HepG2 (cell line): Measurements from ENCODE around the gene SLC1A2. TPM values are rescaled to one million over a fixed set of nuclear protein-coding genes. Genes with fewer than 3 reads are reported as not detected.

Source experiments
- ATAC-seq: fragments of 200-7000 bp; cut with Tn5 transposase; 3 replicates; pipeline ENCODE4 v1.9.1; 2020; ENCODE audit warnings: mild to moderate bottlenecking, moderate library complexity
- BruUV-seq: library from RNA; stranded (reverse); fragments of 400-500 nt; replicated peaks from 2 replicates; lab custom pipeline; 2021; lab: Mats Ljungman, UMichigan
- CTCF ChIA-PET: fragments of 300-600 bp; formaldehyde crosslinking; extraction: SDS; loops from one replicate; lab custom pipeline; 2021; ENCODE audit warnings: low total read pairs, inconsistent platforms, low intra/inter-chr PET ratio; lab: Yijun Ruan, JAX
- POLR2A ChIA-PET: fragments of 350-600 bp; sonication (Branson Sonifier 250); formaldehyde crosslinking; loops from one replicate; lab custom pipeline; 2020; ENCODE audit warnings: antibody characterized with exemption, inconsistent platforms; lab: Yijun Ruan, JAX
- DNase-seq: peaks from one replicate; pipeline ENCODE4 v3.0.0-alpha.2; 2015; ENCODE audit warnings: low spot score
- FAIRE-seq: peaks from 3 replicates; lab custom pipeline; 2011; peaks lifted over from hg19 to GRCh38; lab: Jason Lieb, UNC
- H2AFZ ChIP-seq: one replicate; pipeline ENCODE4 v1.6.1; 2011; ENCODE audit warnings: low read length, inconsistent platforms
- H3K27ac ChIP-seq: fragments of 300-600 bp; 3 replicates; pipeline ENCODE4 v1.8.0; 2011; ENCODE audit warnings: mixed run types, mild to moderate bottlenecking, mixed read lengths, low read length, inconsistent platforms; ENCODE audit not compliant: insufficient read depth; ENCODE audit errors: extremely low read length
- H3K27me3 ChIP-seq, 2 experiments: fragments of 200-600 bp in 1 of 2; 2 replicates in 1 of 2; 3 replicates in 1 of 2; pipeline versions ENCODE4 v1.6.0 to v1.8.0; 2011; ENCODE audit warnings: low read length in 2 of 2, mild to moderate bottlenecking in 2 of 2, moderate library complexity in 2 of 2, inconsistent platforms in 1 of 2; ENCODE audit not compliant: insufficient read depth in 2 of 2, control insufficient read depth in 1 of 2
- H3K36me3 ChIP-seq, 2 experiments: fragments of 200-600 bp in 1 of 2; replicated peaks in 1 of 2; 2 replicates in 1 of 2; 3 replicates in 1 of 2; pipeline versions ENCODE4 v1.5.1 to v1.8.0; 2011; ENCODE audit warnings: low read length in 2 of 2, inconsistent platforms in 1 of 2; ENCODE audit not compliant: insufficient read depth in 2 of 2, control insufficient read depth in 1 of 2
- H3K4me1 ChIP-seq: 2 replicates; pipeline ENCODE4 v1.5.1; 2012; ENCODE audit warnings: low read length, inconsistent platforms; ENCODE audit not compliant: insufficient read depth
- H3K4me2 ChIP-seq: 2 replicates; pipeline ENCODE4 v1.6.0; 2011; ENCODE audit warnings: low read depth, low read length, inconsistent platforms
- H3K4me3 ChIP-seq, 3 experiments: fragments of 200-600 bp in 1 of 3; sonication (generic), shearing (Covaris generic) in 1 of 3; replicated peaks in 1 of 3; 2 replicates each; pipeline ENCODE4 v1.5.1; 2011 to 2016; ENCODE audit warnings: low read length in 3 of 3, inconsistent platforms in 2 of 3, low read depth in 2 of 3, mild to moderate bottlenecking in 2 of 3, control low read depth in 1 of 3, mixed read lengths in 1 of 3; ENCODE audit not compliant: insufficient read depth in 1 of 3
- H3K79me2 ChIP-seq: one replicate; pipeline ENCODE4 v1.6.1; 2011; ENCODE audit warnings: low read length, inconsistent platforms; ENCODE audit not compliant: insufficient read depth
- H3K9ac ChIP-seq: 2 replicates; pipeline ENCODE4 v1.6.0; 2011; ENCODE audit warnings: mild to moderate bottlenecking, low read depth, low read length, inconsistent platforms; ENCODE audit not compliant: insufficient read depth
- H3K9me3 ChIP-seq: 2 replicates; pipeline ENCODE4 v1.5.1; 2012; ENCODE audit warnings: mild to moderate bottlenecking, low read length
- H4K20me1 ChIP-seq: 2 replicates; pipeline ENCODE4 v1.6.0; 2011; ENCODE audit warnings: inconsistent platforms, mild to moderate bottlenecking, low read length, moderate library complexity; ENCODE audit not compliant: insufficient read depth
- ELF3 ChIP-seq: IDR thresholded peaks from 2 replicates; pipeline ENCODE4 v1.6.1; 2016; ENCODE audit warnings: missing genetic modification reagents, missing compliant biosample characterization
- SAFB2 ChIP-seq: sonication (generic); formaldehyde crosslinking; IDR thresholded peaks from 2 replicates; pipeline ENCODE4 v1.5.1; 2020; ENCODE audit warnings: missing genetic modification reagents, low read depth, mild to moderate bottlenecking, borderline replicate concordance
- TGIF2 ChIP-seq: IDR thresholded peaks from 2 replicates; pipeline ENCODE4 v1.6.1; 2016; ENCODE audit warnings: control low read depth, missing compliant biosample characterization
- ZNF605 ChIP-seq: sonication (generic); formaldehyde crosslinking; IDR thresholded peaks from 2 replicates; pipeline ENCODE4 v1.8.0; 2022; ENCODE audit warnings: mild to moderate bottlenecking, missing genetic modification reagents
- ZNF619 ChIP-seq: sonication (generic); formaldehyde crosslinking; IDR thresholded peaks from 2 replicates; pipeline ENCODE4 v1.4.0; 2020; ENCODE audit warnings: mild to moderate bottlenecking, missing genetic modification reagents
- WGBS: methylation state at CpG from one replicate; pipeline ENCODE4 v1.1.6; 2017; ENCODE audit warnings: low lambda C conversion rate; 5-methylcytosine and 5-hydroxymethylcytosine counted together
- in situ Hi-C: cut with HindIII; loops from 2 replicates; pipeline ENCODE4 v1.10.0; 2017; ENCODE audit warnings: low pct_unique_long_range_greater_than_20kb; ENCODE audit not compliant: extremely low pct_ligation_motif_present
- intact Hi-C: fragments of 100-400 bp; cut with micrococcal nuclease; formaldehyde crosslinking; loops from one replicate; pipeline ENCODE4 v1.10.0; 2022; ENCODE audit not compliant: unreplicated experiment
- polyA plus RNA-seq, 8 experiments: library from polyadenylated mRNA; depleted of rRNA in 3 of 8; stranded (reverse) in 7 of 8; unstranded in 1 of 8; fragments of >200 nt; fragmentation: Illumina TruSeq in 4 of 8; extraction: Trizol in 4 of 8; gene quantifications; 2 replicates each; pipeline versions ENCODE4 v1.2.1 to v1.2.3, GENCODE V29; 2011 to 2016; ENCODE audit warnings: low read depth in 4 of 8, missing spikeins in 1 of 8, mixed read lengths in 1 of 8; ENCODE audit not compliant: insufficient read depth in 1 of 8
- total RNA-seq, 5 experiments: library from RNA; depleted of rRNA; stranded (reverse); fragments of >200 nt; fragmentation: Illumina TruSeq; extraction: Trizol; gene quantifications; 2 replicates each; pipeline ENCODE4 v1.2.3, GENCODE V29; 2016; ENCODE audit warnings: low read depth in 1 of 5
- TF ChIP-seq, protein P1 (sequence below): sonication (generic); formaldehyde crosslinking; IDR thresholded peaks from 2 replicates; pipeline ENCODE4 v1.5.0; 2020; ENCODE audit warnings: missing genetic modification reagents
- TF ChIP-seq, protein P2 (sequence below): sonication (generic); formaldehyde crosslinking; IDR thresholded peaks from 2 replicates; pipeline ENCODE4 v1.4.0; 2020; ENCODE audit warnings: mild to moderate bottlenecking, missing genetic modification reagents

Gene SLC1A2
- total and polyA plus RNA-seq, 2 of the 13 experiments (the other 11 are each of a cell fraction or from before 2014, with no cell fraction given), result 23.2 to 43.2 TPM

DNA sequence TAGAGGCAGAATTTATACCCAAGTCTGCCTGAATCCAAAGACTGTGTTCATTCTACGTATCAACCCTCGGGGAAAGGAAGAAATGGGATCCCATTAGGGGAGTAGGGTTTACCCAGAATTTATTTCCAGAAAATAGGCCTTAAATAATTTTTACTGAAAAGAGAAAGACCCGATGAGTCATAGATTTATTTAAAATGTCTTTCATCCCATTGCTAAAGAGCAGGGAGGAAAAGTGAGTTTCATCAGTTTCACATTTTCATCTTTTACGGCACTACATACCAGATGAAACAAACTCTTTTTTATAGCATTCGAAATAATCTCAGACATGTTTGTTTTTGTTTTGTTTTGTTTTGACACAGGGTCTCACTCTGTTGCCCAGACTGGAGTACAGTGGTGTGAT is 31.3 kb downstream of the SLC1A2 start:
- peaks cover 30% of the 10 kb centered on the region for H3K4me1 ChIP-seq
- no peak for DNase-seq
- ATAC-seq, result no peak
- intact Hi-C loops, result no loop called here
- CTCF ChIA-PET, result no interaction called here
- no peak overlapping the region for H2AFZ ChIP-seq
- H3K9me3 ChIP-seq, result no peaks in the 10 kb centered on the region
- in situ Hi-C loops, result loop anchor here (10.0 to 25.0 kb wide), 3 partner anchors 463 to 1026 kb away; partner anchors contain the start of gene ABTB2
- 52% methylated on average over 5 of the region's 5 CpGs for WGBS
- POLR2A ChIA-PET, result interaction anchor here (1.3 kb wide), 1 partner anchor 461 kb away, joined by 3 read pairs; no protein-coding TSS in a partner anchor
- H4K20me1 ChIP-seq, result no peaks in the 10 kb centered on the region
- H3K9ac ChIP-seq, result no peak overlapping the region
- no peak overlapping the region for H3K4me2 ChIP-seq
- H3K79me2 ChIP-seq, result no peaks in the 10 kb centered on the region
- no peaks in the 10 kb centered on the region for H3K36me3 ChIP-seq
- BruUV-seq, result no TSS peak
- H3K27ac ChIP-seq, result no peak overlapping the region
- TF ChIP-seq ZNF619 (CRISPR knock-in tag) (no peak), ZNF605 (CRISPR knock-in tag) (no peak), SAFB2 (no peak), TGIF2 (CRISPR knock-in tag) (no peak), ELF3 (CRISPR knock-in tag) (no peak)
- TF ChIP-seq, protein P1, sequence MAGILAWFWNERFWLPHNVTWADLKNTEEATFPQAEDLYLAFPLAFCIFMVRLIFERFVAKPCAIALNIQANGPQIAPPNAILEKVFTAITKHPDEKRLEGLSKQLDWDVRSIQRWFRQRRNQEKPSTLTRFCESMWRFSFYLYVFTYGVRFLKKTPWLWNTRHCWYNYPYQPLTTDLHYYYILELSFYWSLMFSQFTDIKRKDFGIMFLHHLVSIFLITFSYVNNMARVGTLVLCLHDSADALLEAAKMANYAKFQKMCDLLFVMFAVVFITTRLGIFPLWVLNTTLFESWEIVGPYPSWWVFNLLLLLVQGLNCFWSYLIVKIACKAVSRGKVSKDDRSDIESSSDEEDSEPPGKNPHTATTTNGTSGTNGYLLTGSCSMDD (CRISPR knock-in tag), result no peak
- TF ChIP-seq, protein P2, sequence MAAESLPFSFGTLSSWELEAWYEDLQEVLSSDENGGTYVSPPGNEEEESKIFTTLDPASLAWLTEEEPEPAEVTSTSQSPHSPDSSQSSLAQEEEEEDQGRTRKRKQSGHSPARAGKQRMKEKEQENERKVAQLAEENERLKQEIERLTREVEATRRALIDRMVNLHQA, result no peak
- H3K27me3 ChIP-seq, result 0 out of 5 replicates have a peak, but pooled peaks cover 0 to 3% of the 10 kb centered on the region in 2 experiments
- FAIRE-seq, result no peak
- no peak overlapping the region for H3K4me3 ChIP-seq
